ENCODE measurements around the gene GALNT10.

Gene GALNT10

DNA sequence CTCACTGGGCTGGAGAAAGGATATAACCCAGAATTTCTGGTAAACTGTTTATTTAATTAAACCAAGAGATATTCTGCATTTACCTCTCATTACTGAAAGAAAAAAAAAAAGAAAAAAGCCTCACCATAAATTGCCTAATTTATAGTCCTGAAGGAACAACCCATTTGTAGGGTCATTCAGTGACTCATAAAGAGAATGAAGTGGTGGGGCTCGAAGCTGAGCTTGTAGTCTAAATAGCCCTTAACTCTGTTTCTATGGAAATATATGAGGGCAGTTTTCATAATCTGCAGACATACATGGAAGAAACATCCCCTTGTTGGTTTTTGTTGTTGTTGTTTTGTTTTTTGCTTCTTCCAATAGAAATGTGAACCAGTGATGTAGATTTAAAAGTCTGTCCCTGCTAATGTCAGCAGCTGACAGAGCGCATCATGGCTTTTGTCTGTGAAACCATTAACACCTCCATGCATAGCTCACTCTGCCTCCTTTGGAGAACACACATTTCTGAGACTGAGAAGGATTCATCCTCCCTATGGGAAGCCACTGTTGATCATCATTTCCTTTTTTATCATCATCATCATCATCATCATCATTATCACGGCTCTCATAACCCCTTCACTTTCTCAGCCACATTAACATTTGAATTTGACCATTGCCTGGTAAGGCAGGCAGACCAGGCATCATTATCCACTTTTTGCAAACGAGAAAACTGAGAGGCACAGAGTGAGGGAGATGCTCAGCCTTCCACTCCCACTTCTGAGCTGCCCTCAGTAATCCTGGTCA is 187.4 kb downstream of the GALNT10 start:
- no peak for DNase-seq (ENCODE audit: low read depth in 2 of 2)

DNA sequence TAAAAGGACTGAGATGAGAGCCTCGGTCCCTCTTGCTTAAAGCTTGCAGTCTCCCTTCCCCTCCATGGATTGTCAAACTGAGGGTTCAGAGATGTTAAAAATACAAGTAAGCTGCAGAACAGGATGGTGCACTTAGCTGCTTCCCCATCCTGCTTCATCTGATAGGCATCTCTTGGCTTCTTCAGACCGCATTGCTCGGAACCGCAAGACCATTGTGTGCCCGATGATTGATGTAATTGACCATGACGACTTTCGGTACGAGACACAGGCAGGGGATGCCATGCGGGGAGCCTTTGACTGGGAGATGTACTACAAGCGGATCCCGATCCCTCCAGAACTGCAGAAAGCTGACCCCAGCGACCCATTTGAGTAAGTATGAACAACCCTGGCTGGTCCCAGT is 189.7 kb downstream of the GALNT10 start:
- DNase-seq (ENCODE audit: low read depth in 2 of 2) = no peak

DNA sequence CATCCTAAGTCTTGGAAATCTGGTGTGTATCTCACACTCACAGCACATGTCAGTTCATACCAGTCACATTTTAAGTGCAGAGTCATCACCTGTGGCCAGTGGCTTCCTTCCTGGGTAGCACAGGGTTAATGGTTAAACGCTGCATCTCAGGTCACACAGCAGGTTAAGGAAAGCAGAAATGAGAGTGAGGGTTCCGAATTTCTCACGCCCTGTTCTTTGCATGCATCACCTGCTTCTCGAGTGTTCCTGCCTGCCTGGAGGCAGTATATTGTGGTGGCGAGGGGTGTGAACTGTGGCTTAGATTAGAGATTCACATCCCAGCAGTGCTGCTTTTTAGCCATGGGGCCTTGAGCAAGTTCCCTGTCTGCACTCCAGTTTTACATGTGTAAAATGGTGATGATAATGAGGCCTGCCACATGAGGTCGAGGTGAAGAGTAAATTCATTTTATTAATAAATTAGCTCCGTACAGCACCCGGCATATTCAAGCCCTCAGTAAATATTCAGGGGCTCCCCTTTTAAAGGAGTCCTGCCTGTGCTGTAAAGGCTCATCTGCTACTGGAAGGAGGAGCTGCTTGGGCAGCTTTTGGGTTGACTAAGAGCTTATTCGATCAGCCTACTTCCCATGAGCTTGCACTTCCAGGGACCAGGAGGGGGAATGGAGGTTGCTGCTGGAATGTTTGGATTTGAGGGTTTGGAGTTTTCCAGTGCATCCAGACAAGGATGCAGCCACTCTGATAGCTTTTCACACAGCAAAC is 194.1 kb downstream of the GALNT10 start:
- DNase-seq (ENCODE audit: low read depth in 2 of 2) = no peak

DNA sequence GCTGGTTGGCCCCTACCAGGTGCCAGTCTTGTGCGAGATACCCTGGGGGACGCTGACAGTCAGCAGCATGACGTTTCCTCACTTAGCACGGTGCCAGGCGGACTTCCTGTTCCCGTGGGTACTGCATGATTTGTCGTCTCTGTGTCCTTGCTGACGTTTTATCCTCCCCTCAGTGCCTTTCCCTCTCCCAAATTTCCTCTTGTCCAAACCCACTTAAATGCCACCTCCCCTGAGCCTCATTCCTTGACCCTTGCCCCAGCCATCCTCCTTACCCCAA is 194.6 kb downstream of the GALNT10 start:
- no peak for DNase-seq (ENCODE audit: low read depth in 2 of 2)

DNA sequence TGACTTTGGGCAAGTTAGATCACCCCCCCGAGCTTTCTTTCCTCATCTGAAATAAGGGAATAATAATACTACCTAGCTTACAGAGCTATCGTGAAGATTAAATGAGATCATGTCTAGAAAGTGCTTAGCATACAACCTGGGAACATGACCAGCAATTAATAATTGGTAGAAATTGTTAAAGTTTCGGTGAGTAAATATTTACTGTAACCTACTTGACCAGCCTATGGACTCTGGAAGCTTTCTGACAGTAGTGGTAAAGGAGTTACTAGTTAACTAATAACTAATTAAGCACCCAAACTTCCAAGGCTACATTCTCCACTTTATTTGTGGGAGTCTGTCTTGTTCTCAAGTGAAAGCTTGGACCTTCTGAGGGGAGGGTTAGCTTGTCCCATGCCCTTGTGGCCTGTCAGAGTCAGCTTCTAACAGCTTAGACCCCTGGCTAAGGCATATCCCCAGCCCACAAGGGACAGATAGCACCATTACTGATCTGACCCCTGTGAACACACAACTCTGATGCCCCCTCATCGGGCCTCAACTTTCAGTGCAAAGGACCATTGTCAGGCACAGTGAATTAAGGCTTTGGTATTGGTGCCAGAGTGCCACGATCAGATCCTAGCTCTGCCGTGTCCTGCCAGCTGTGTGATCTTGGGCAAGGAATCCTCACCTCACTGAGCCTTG is 196.6 kb downstream of the GALNT10 start:
- DNase-seq (ENCODE audit: low read depth in 2 of 2) = no peak

DNA sequence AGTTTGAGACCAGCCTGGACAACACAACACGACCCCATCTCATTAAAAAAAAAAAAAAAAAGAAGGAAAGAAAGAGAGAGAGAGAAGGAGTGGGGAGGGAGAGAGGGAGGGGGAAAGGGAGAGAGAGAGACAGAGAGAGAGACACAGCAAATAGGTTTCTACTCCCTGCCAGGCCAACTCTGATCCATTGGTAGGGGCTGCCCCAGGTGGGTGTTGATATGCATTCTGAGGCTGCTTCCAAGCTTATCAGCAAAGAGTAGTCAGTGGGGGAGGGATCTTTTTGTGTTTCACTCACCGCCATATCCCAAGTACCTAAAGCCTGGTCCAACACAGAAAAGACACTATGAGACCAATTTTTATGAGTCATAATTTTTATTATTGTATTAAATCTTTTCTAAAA is 198.3 kb downstream of the GALNT10 start:
- no peak for DNase-seq (ENCODE audit: low read depth in 2 of 2)

DNA sequence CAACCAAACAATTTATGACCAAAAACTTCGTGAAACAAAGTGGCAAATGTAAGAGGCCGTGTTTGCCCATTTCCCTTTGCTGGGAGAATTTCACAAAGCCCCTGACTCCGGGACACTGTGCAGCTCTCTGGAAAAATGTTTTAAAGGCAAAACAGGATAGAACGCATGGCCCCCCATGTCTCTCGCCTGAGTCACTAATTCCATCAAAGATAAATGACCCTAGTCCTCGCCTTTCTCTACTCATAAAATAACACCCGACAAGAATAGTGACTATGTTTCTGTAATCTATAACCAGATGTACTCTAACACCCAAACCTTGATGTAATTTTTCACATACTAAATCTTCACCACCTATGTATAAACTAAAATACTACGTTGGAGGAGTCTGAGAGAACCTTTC is 199.6 kb downstream of the GALNT10 start:
- no peak for DNase-seq (ENCODE audit: low read depth in 2 of 2)

DNA sequence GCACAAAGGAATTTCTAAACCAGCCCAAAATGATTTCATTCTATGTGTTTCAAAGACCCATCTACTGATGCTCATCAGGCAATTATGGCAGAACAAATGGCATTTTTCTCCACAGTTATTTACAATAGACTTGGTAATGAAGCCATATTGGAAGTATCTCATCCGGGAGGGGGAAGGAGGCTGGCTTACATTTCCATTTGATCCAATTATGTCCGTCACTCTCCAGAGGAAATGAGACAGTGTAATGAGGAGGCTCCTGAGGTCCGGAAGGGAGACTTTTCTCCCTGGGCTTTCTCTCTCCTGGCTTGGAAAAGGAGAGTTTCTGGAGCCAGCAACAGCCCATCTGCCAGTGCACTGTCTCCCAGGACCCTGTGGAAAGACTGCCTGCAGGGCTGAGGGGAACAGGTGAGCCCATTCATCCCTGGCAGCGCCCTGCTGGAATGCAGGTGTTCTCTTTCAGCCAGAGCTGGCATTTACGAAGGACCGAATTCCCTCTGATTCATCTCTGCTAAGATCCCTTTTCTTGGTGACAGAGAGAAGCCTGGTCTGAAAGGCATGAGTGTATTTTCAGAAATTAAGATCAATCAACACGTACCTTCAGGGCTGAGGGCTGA is 200.3 kb downstream of the GALNT10 start:
- DNase-seq (ENCODE audit: low read depth in 2 of 2) = no peak

DNA sequence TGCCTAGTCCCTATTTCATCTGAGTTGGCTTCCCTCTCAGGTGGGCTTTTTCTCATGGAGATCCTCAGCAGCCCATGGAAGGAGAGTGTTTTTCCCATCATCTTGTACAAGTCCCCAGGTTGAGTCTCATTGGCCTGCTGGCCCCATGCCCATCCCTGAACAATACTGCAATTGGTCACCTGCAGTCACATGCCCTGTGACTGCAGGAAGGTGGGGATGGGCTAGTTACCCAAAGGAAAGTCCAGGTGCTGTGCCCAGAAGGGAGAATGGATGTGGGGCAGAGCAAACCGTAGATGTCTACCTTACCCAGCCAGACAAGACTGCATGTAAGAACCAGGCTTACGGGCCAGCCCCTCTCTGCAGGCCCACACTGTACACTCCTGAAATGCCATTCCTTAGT is 201.3 kb downstream of the GALNT10 start:
- DNase-seq (ENCODE audit: low read depth in 2 of 2) = no peak

DNA sequence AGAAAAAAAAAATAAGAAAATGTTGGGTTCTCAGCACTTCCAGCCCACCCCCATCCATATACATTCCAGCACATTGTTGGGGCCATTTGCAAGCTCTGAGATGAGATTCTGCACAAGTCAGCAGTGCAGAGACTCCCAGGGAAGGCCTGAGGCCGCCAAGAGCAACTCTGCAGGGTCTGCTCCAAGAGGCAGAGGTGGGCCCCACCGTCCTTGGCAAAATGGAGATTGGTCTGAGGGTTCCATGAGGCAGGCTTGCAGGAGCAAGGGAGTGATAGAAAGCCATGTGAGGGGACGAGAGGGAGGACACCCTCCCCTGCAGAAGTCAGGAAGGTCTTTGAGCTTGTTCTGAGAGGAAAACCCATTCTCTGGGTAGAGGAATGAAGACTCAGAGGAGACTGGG is 203.3 kb downstream of the GALNT10 start:
- DNase-seq (ENCODE audit: low read depth in 2 of 2) = no peak

DNA sequence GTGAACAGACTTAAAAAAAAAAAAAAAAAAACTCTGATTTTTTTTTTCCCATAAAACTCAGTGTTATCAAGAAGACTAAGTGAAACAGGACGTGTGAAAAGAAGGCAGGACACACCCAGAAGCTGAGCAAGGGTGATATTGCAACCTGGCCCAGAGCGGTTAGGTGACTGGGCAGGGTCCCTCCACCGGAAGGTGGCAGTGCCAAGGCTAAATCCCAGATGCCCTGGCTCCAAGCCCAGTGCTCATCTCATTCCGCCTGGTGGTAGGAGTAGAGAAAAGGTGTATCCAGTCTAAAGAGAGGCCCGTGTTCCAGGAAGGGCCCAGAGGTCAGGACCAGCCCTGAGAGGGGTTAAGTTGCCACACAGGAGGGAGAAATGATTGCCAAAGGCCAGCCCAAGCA is 203.8 kb downstream of the GALNT10 start:
- no peak for DNase-seq (ENCODE audit: low read depth in 2 of 2)

DNA sequence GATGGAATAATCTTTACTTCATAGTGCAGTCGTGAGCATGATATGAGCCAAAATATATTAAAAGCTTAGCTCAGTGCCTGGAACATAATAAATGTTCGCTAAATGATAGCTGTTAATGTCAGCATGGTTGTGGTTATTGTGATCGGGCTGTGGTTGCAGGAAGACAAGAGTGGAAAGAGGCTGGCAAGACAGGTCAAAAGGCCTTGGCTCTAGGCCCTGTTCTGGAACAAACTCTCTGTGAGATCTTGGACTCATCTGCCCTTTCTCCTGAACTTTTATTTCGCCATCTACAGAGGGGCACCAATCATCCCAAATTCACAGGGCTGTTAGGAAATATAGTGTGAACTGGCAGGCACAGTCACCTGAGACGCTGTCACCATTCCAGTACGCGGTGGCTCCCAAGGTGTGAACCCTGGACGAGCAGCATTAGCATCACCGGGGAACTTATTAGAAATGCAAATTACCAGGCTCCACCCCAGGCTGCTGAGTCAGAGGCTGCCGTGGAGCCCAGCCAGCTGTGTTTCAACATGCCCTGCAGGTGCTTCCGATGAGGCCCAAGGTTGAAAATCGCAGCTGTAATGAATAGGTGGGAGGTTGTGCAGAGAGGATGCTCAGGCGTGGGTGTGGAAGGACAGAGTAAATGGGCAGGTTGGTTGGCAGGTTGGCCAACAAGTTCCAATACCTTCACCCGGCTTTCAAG is 205.0 kb downstream of the GALNT10 start:
- DNase-seq (ENCODE audit: low read depth in 2 of 2) = no peak

DNA sequence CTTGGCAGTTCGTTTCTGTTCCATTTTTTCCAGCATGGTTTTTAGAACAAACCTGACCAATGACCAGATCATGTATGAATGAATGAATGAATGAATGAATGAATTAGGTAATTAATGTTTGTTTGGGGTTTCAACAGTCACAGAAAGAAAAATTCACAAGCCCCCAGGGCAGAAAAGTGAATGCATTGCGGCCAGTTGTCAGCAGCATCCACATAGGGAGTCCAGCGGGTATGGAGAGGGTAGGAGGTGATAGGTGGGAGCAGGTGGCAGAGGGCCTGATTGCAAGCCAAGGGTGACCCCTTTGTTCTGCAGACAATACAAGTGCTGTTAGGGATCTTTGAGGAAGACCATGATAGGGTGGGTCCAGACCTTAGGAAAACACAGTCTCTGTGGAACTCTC is 205.6 kb downstream of the GALNT10 start:
- no peak for DNase-seq (ENCODE audit: low read depth in 2 of 2)

DNA sequence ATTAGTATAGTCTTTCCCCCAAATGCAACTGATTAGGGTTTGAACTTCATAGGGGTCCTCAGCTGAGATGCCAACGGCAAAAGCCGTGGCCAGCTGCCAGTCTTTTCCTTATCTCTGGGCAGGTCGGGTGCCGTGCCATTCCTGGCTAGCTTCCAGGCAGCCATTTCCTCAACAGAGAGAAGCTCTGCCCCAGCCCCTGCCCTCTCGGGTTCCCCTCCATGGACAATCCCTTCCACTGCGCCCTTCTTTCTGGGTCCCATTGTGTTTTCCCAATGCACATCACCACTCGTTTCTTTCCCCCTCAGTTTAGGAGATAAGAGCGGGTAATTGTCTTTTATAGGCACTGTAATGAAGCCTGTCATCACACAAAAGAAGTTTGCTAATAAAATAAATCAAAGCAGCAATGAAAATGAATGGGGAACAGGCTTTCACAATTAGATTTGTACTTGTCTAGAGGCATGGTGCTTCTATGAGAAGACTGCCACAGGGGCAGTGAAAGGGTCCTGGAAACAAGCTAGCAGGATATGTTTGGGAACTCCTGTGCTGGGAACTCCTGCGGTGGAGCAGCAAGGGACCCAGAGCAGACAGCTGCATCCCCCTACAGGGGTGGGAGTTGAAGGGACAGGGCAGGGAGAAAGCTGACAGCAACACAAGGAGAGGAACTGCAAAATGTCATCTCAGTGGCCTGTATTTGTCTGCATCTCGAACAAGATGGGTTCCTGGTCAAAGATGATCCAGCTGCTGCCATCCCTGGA is 207.3 kb downstream of the GALNT10 start:
- no peak for DNase-seq (ENCODE audit: low read depth in 2 of 2)

DNA sequence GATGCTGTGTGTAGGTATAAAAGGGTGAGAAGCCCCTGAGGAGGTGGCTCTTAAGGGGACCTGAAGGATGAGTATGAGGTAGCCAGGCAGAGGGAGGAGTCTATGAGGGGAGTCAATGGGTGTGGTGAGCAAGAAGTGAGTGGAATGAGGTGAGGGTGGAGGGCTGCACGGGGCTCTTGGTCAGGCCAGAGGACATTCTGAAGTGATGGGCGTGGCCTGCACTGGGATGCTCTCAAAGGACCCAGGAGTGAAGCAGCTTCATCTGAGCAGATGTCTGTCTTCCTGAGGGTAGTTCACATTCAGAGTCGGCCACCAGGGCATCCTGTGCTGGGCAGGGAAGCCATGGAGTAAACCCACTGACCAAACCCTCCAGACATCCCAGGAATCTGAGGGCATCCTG is 210.1 kb downstream of the GALNT10 start:
- DNase-seq (ENCODE audit: low read depth in 2 of 2) = no peak

DNA sequence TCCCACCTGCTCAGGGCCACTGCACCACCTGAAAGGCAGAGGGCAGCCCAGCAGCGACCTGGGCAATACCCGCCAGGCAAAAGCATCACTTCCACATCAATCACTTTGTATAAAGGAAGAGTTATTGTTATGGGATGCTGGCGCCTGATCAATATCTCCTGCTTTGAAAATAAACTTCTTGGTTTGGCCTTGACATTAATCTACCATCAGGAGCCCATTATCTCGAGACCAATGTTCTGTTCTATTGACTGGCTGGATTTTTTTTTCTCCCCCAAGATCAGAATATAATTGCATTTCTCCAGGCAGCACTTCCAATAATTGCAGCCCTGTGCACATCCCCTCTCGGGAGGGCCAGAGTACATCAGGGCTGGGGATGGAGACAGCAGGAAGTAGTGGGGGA is 210.8 kb downstream of the GALNT10 start:
- DNase-seq (ENCODE audit: low read depth in 2 of 2) = no peak

DNA sequence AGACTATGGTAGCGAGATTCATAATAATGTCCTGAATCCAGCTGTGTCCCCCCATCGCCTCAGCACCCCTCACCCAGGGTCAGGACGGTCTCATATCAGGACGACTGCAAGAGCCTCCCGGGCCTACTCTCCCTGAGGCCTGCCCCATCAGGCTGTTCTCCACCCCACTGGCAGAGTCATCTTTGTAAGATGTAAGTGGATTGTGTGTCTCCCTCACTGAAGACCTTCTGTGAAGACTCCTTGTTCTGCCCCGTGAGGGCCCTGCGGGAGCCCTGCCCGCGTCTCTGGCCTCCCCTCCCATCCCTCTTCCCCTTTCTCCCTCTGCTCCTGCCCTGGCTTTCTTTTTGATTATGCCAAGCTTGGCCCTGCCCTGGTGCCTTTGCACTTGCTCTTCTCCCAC is 211.4 kb downstream of the GALNT10 start:
- no peak for DNase-seq (ENCODE audit: low read depth in 2 of 2)

DNA sequence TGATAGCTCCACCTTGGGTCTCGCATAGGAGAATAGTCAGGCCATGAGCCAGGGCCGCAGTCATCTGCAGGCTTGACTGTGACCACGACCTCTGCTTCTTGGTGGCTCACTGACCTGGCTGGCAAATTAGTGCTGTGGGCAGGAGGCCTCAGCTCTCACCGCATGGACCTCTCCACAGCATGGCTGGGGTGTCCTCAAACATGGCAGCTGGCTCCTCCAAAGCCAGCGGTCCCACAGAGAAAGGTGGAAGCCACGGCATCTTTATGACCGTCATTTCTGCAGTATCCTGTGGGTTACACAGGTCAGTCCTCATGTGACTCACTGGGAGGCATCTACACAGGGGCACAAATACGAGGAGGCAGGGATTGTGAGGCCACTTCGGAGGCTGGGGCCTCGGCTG is 212.1 kb downstream of the GALNT10 start:
- no peak for DNase-seq (ENCODE audit: low read depth in 2 of 2)

DNA sequence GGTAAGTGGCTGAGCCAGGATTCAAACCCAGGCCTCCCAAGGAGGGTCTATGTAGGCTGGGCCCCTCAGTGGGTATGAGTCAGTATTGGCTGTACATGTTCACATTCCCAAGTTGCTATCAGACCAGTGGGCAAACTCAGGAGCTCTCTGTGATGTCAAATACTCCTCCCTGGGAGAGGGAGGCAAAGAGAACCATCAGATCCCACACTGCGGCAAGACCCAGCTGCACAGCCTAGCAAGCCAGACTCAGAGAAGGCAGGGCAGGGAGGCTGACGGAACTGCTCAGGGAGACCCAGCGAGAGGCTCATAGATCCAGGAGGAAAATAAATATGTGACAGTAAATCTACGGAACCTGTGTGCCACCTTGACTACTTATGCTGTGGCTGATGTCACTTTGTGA is 212.7 kb downstream of the GALNT10 start:
- DNase-seq (ENCODE audit: low read depth in 2 of 2) = no peak

DNA sequence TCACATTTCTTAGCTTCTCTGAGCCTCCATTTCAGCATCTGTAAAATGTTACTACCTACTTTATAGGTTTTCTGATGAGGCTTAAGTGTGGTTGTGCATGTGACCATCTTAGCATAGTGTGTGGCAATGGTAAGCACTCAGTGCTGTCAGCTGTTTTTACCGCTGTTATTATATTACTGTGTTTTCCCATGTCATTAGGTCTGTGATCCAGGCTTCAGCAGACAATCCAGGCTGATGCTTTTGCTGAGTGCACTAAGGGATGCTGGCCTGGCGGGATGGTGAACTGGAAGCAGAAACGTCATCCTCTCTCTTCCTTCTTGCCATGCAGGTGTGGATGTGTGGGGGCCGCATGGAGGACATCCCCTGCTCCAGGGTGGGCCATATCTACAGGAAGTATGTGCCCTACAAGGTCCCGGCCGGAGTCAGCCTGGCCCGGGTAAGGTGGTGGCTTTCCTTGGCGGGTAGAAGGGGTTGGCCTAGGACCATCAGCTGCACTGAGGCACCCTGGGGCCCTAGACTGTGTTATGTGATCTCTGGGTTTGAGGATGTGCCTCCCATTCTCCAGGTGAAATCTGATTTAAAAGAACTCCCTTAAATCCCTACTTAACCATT is 213.3 kb downstream of the GALNT10 start:
- DNase-seq (ENCODE audit: low read depth in 2 of 2) = no peak
